BJ (cell line): ENCODE measurements around the gene EXOC6B. TPM values are rescaled to one million over a fixed set of nuclear protein-coding genes. Genes with fewer than 3 reads are reported as not detected.
"Not testable (repeated sequence)": the region's sequence is repeated elsewhere in the genome, so short reads cannot be mapped to it uniquely, and the experiment has no call there.

Experiments used
- CTCF ChIA-PET: fragments of 350-600 bp; formaldehyde crosslinking; extraction: SDS; loops from one replicate; lab custom pipeline; 2021; ENCODE audit warnings: antibody characterized with exemption, inconsistent platforms; lab: Yijun Ruan, JAX
- POLR2A ChIA-PET: fragments of 300-600 bp; sonication (Branson Sonifier 250); formaldehyde crosslinking; extraction: SDS; loops from one replicate; lab custom pipeline; 2021; ENCODE audit warnings: antibody characterized with exemption; lab: Charles Lee
- DNase-seq: peaks from one replicate; pipeline ENCODE4 v3.0.0-alpha.2; 2011; ENCODE audit warnings: low read depth
- H3K27me3 ChIP-seq: 2 replicates; pipeline ENCODE4 v1.6.0; 2011; ENCODE audit warnings: low read length; ENCODE audit not compliant: control insufficient read depth, insufficient read depth
- H3K36me3 ChIP-seq: 2 replicates; pipeline ENCODE4 v1.5.1; 2011; ENCODE audit warnings: low read length; ENCODE audit not compliant: control insufficient read depth, insufficient read depth
- H3K4me3 ChIP-seq: 2 replicates; pipeline ENCODE4 v1.5.1; 2011; ENCODE audit warnings: low read depth, mild to moderate bottlenecking, control low read depth, low read length
- polyA plus RNA-seq: library from polyadenylated mRNA; depleted of rRNA; stranded (reverse); fragments of >200 nt; gene quantifications from 2 replicates; pipeline ENCODE4 v1.2.3, GENCODE V29; 2011
- TF ChIP-seq, protein P1 (sequence below): IDR thresholded peaks from 2 replicates; pipeline ENCODE4 v1.5.1; 2011; ENCODE audit warnings: low read depth, mild to moderate bottlenecking, control low read depth, inconsistent platforms, low read length, moderate library complexity; ENCODE audit not compliant: insufficient read depth

Gene EXOC6B
- polyA plus RNA-seq, 1 experiment = 15.5 TPM

DNA sequence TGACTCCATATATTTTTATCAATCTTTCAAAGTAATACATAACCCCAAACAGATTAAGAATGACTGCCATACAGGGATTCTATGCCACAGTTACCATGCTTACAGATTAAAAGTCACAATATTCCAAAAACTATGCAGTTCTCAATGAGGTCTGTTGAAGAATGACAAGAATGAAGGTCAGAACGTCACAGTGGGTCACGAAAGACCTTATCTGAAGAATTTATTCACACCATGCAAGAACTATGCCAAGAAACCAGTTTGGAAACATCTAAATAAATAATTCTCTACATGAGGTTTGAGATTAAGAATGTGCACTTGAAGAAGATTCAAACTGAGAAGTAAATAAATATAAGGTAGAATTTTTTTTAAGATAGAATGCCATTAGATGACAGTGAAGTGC lies 253.3 kb downstream of the EXOC6B start:
- H3K36me3 ChIP-seq = no peaks in the 10 kb centered on the region
- ChIA-PET CTCF (no interaction called here), POLR2A (no interaction called here)
- H3K27me3 ChIP-seq = no peaks in the 10 kb centered on the region
- no peak for DNase-seq
- no peak overlapping the region for H3K4me3 ChIP-seq
- TF ChIP-seq, protein P1, sequence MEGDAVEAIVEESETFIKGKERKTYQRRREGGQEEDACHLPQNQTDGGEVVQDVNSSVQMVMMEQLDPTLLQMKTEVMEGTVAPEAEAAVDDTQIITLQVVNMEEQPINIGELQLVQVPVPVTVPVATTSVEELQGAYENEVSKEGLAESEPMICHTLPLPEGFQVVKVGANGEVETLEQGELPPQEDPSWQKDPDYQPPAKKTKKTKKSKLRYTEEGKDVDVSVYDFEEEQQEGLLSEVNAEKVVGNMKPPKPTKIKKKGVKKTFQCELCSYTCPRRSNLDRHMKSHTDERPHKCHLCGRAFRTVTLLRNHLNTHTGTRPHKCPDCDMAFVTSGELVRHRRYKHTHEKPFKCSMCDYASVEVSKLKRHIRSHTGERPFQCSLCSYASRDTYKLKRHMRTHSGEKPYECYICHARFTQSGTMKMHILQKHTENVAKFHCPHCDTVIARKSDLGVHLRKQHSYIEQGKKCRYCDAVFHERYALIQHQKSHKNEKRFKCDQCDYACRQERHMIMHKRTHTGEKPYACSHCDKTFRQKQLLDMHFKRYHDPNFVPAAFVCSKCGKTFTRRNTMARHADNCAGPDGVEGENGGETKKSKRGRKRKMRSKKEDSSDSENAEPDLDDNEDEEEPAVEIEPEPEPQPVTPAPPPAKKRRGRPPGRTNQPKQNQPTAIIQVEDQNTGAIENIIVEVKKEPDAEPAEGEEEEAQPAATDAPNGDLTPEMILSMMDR = no peak

DNA sequence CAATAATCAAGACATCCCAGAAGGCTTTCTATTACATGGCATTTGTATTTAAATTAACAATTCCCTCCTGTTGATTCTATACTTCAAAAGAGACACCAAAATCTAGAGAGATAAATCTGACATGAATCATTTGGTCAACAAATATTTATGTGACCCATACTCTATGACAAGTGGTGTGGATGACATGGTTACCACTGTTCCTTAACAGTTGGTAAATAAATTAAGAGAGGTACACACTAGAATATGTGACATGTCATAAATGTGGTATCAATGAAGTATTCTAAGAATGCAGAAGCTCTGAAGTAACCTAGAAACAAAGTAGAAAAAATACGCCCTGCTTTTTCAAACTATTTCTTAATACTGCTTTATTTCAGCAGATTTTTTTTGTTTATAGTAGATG lies 255.4 kb downstream of the EXOC6B start:
- H3K36me3 ChIP-seq = no peaks in the 10 kb centered on the region
- TF ChIP-seq, protein P1 = no peak
- no peak overlapping the region for H3K4me3 ChIP-seq
- ChIA-PET CTCF (interaction anchor here (0.7 kb wide), 1 partner anchor 83 kb away, joined by 3 read pairs; no protein-coding TSS in a partner anchor), POLR2A (no interaction called here)
- no peaks in the 10 kb centered on the region for H3K27me3 ChIP-seq
- no peak for DNase-seq

DNA sequence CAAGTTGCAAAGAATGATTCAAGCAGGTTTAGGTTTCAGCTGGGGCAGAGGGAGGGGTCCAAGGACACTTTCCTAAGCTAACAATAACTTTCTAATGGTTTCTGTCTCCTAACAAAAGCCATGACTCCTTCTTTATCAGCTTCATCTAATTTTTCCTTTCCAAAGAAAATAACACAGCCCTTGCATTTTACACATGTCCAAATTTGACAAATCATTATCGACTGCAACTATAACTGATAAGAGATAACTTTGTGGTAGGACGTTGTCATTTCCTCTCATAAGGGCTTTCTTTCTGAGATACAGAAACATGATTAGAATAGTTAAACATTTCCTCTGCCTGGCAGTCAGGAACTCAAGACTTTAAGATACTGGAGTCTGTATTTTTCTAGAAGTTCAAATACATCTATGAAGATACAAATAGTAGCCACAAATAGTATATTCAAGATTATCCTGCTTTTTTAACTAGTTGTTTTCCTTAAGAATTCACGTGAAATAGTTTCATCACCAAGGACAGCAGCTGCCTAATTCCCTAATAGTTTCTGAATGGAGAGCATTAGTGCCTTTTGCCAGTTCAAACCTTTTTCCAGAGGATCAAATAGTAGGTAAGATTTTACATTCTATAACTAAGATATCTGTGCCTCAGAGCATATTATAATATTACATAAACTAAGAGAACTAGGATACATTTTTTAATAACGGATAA lies 263.2 kb downstream of the EXOC6B start:
- H3K4me3 ChIP-seq = no peak overlapping the region
- TF ChIP-seq, protein P1 = no peak
- ChIA-PET POLR2A (no interaction called here), CTCF (interaction anchor here (1.3 kb wide), 1 partner anchor 412 kb away, joined by 5 read pairs; no protein-coding TSS in a partner anchor)
- no peaks in the 10 kb centered on the region for H3K36me3 ChIP-seq
- H3K27me3 ChIP-seq = no peaks in the 10 kb centered on the region
- DNase-seq = no peak

DNA sequence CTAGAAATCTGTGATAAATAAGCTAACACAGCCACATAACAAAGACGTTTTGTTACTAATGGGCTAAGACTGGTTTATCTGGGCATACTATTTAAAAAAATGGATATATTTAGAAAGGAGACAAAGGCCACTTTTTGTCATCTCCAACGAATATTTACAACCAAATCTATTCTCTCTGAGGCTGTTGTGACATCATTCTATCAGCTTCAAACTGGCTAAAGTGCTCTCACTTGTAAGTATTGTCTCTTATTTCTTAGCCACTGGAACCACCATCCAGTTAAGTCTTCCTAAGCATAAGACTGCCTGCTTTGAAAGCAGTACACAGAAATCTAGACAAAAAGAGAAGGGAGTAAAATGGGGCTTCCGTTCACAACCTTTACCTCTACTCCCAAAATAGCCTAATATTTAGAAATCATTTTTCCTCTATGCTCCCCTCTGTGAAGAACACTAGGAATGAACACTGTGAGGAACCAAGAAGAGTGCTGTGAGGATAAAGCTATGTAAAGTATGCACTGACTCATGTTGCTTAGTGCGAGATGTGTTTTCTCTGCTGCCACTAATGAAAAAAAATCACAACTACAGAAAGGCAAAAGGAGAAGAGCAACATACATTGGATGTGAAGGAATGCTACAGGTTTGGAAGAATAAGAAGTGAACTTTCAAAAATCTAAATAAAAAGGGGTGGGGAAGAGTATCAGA lies 264.1 kb downstream of the EXOC6B start:
- Histone ChIP-seq H3K36me3 (no peaks in the 10 kb centered on the region), H3K4me3 (no peak overlapping the region), H3K27me3 (no peaks in the 10 kb centered on the region)
- no peak for DNase-seq
- TF ChIP-seq, protein P1 = no peak
- ChIA-PET CTCF (interaction anchor here (0.7 to 1.3 kb wide), 4 partner anchors 14 to 766 kb away, joined by 3 to 5 read pairs (median 3); no protein-coding TSS in a partner anchor), POLR2A (no interaction called here)

DNA sequence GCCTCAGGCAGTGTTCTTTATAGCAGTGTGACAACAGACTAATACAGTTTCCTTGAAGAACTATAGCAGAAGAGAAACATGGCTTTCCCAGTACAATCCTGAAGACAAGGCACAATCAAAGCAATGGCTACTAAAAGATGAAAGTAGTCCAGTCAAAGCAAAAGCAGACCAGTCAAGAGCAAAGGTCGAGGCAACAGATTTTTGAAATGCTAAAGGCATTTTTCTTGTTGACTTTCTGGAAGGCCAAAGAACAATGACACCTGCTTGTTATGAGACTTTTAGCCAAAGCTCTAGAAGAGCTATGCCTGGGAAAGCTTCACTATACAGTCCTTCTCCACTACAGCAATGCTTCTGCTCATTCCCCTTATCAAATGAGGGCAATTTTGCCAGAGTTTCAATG lies 269.9 kb downstream of the EXOC6B start:
- ChIA-PET POLR2A (no interaction called here), CTCF (no interaction called here)
- Histone ChIP-seq H3K4me3 (no peak overlapping the region), H3K27me3 (no peaks in the 10 kb centered on the region), H3K36me3 (no peaks in the 10 kb centered on the region)
- TF ChIP-seq, protein P1 = no peak
- no peak for DNase-seq

DNA sequence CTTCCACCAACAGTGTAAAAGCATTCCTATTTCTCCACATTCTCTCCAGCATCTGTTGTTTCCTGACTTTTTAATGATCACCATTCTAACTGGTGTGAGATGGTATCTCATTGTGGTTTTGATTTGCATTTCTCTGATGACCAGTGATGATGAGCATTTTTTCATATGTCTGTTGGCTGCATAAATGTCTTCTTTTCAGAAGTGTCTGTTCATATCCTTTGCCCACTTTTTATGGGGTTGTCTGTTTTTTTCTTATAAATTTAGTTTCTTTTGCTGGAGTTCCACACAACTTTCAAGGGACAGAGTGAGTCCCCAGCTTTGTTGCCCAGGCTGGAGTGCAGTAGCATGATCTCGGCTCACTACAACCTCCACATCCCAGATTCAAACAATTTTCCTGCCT lies 270.5 kb downstream of the EXOC6B start:
- H3K4me3 ChIP-seq, H3K27me3 ChIP-seq, POLR2A ChIA-PET, DNase-seq, CTCF ChIA-PET, H3K36me3 ChIP-seq: not testable (repeated sequence)

DNA sequence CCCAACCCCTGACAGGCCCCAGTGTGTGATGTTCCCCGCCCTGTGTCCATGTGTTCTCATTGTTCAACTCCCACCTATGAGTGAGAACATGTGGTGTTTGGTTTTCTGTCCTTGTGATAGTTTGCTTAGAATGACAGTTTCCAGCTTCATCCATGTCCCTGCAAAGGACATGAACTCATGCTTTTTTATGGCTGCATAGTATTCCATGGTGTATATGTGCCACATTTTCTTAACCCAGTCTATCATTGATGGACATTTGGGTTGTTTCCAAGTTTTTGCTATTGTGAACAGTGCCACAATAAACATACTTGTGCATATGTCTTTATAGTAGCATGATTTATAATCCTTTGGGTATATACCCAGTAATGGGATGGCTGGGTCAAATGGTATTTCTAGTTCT lies 270.9 kb downstream of the EXOC6B start:
- DNase-seq, H3K36me3 ChIP-seq, POLR2A ChIA-PET, CTCF ChIA-PET, H3K27me3 ChIP-seq, H3K4me3 ChIP-seq: not testable (repeated sequence)
